IMR-90 (cell line): ENCODE measurements around the gene MSH4. TPM values are rescaled to one million over a fixed set of nuclear protein-coding genes. Genes with fewer than 3 reads are reported as not detected.
"Not testable (repeated sequence)": the region's sequence is repeated elsewhere in the genome, so short reads cannot be mapped to it uniquely, and the experiment has no call there.

Experiments
- ATAC-seq: fragments of 200-7000 bp; cut with Tn5 transposase; 2 replicates; pipeline ENCODE4 v1.9.1; 2020; ENCODE audit warnings: low read depth, mild to moderate bottlenecking, moderate library complexity
- BruUV-seq: library from RNA; stranded (reverse); fragments of 400-500 nt; replicated peaks from 2 replicates; lab custom pipeline; 2021; lab: Mats Ljungman, UMichigan
- CTCF ChIA-PET: fragments of 300-600 bp; formaldehyde crosslinking; extraction: SDS; loops from one replicate; lab custom pipeline; 2021; ENCODE audit warnings: antibody characterized with exemption; lab: Yijun Ruan, JAX
- POLR2A ChIA-PET: fragments of 300-600 bp; sonication (Branson Sonifier 250); formaldehyde crosslinking; loops from one replicate; lab custom pipeline; 2022; ENCODE audit warnings: antibody characterized with exemption; ENCODE audit not compliant: unreplicated experiment; lab: Charles Lee
- DNase-seq: peaks from one replicate; pipeline ENCODE4 v3.0.0; 2013
- H2AFZ ChIP-seq: replicated peaks from 2 replicates; pipeline ENCODE3; 2013; ENCODE audit warnings: low read length, mild to moderate bottlenecking; ENCODE audit not compliant: poor library complexity
- H2AK5ac ChIP-seq: 2 replicates; pipeline ENCODE4 v1.6.1; 2013; ENCODE audit warnings: low read depth, low read length, inconsistent platforms
- H2AK9ac ChIP-seq: replicated peaks from 2 replicates; pipeline ENCODE3; 2013; ENCODE audit warnings: mild to moderate bottlenecking, low read depth, low read length, moderate library complexity; ENCODE audit not compliant: poor library complexity
- H2BK120ac ChIP-seq: 2 replicates; pipeline ENCODE4 v1.6.1; 2013; ENCODE audit warnings: low read depth, low read length, inconsistent platforms
- H2BK15ac ChIP-seq: 3 replicates; pipeline ENCODE4 v1.6.1; 2013; ENCODE audit warnings: low read depth, low read length, inconsistent platforms
- H2BK20ac ChIP-seq: 2 replicates; pipeline ENCODE4 v1.6.1; 2013; ENCODE audit warnings: low read depth, mild to moderate bottlenecking, inconsistent platforms, low read length, moderate library complexity
- H2BK5ac ChIP-seq: 2 replicates; pipeline ENCODE4 v1.6.1; 2013; ENCODE audit warnings: mild to moderate bottlenecking, low read depth, low read length, inconsistent platforms; ENCODE audit not compliant: poor library complexity, severe bottlenecking
- H3K14ac ChIP-seq: replicated peaks from 2 replicates; pipeline ENCODE4 v1.6.1; 2013; ENCODE audit warnings: low read depth, low read length, inconsistent platforms
- H3K18ac ChIP-seq: 2 replicates; pipeline ENCODE4 v1.6.1; 2013; ENCODE audit warnings: low read depth, low read length, control low read depth
- H3K23ac ChIP-seq: 2 replicates; pipeline ENCODE4 v1.6.1; 2013; ENCODE audit warnings: low read depth, low read length, inconsistent platforms
- H3K27ac ChIP-seq: 2 replicates; pipeline ENCODE4 v1.5.1; 2013; ENCODE audit warnings: mild to moderate bottlenecking, control low read depth, low read length; ENCODE audit not compliant: insufficient read depth
- H3K27me3 ChIP-seq: 2 replicates; pipeline ENCODE4 v1.6.1; 2013; ENCODE audit warnings: low read length; ENCODE audit not compliant: control insufficient read depth, insufficient read depth
- H3K36me3 ChIP-seq: 2 replicates; pipeline ENCODE4 v1.6.1; 2013; ENCODE audit warnings: low read length, mixed read lengths; ENCODE audit not compliant: control insufficient read depth, insufficient read depth
- H3K4ac ChIP-seq: 2 replicates; pipeline ENCODE4 v1.6.1; 2013; ENCODE audit warnings: low read depth, low read length, inconsistent platforms
- H3K4me1 ChIP-seq: 2 replicates; pipeline ENCODE4 v1.6.1; 2013; ENCODE audit warnings: low read length, mixed read lengths; ENCODE audit not compliant: control insufficient read depth, insufficient read depth
- H3K4me2 ChIP-seq: 2 replicates; pipeline ENCODE4 v1.6.1; 2013; ENCODE audit warnings: low read depth, mild to moderate bottlenecking, control low read depth, low read length, moderate library complexity
- H3K4me3 ChIP-seq: 2 replicates; pipeline ENCODE4 v1.5.1; 2013; ENCODE audit warnings: low read depth, mild to moderate bottlenecking, control low read depth, low read length, moderate library complexity; ENCODE audit not compliant: insufficient read depth
- H3K56ac ChIP-seq: 2 replicates; pipeline ENCODE4 v1.6.1; 2013; ENCODE audit warnings: low read length, inconsistent platforms; ENCODE audit not compliant: insufficient read depth; ENCODE audit errors: extremely low read depth
- H3K79me1 ChIP-seq, 2 experiments: 2 replicates each; pipeline ENCODE4 v1.6.1; 2013; ENCODE audit warnings: low read length in 2 of 2, inconsistent platforms in 1 of 2, low read depth in 1 of 2
- H3K9ac ChIP-seq: 2 replicates; pipeline ENCODE4 v1.6.1; 2013; ENCODE audit warnings: low read depth, low read length, control low read depth
- H3K9me1 ChIP-seq: 2 replicates; pipeline ENCODE4 v1.6.1; 2013; ENCODE audit warnings: low read length, inconsistent platforms; ENCODE audit not compliant: insufficient read depth
- H3K9me3 ChIP-seq: 2 replicates; pipeline ENCODE4 v1.6.1; 2013; ENCODE audit warnings: low read length; ENCODE audit not compliant: control insufficient read depth, insufficient read depth
- H4K20me1 ChIP-seq: 2 replicates; pipeline ENCODE4 v1.6.1; 2013; ENCODE audit warnings: low read length, inconsistent platforms; ENCODE audit not compliant: insufficient read depth
- H4K5ac ChIP-seq: 2 replicates; pipeline ENCODE4 v1.6.1; 2013; ENCODE audit warnings: mild to moderate bottlenecking, low read depth, low read length, control low read depth
- H4K8ac ChIP-seq, 2 experiments: 2 replicates each; pipeline ENCODE4 v1.6.1; 2013; ENCODE audit warnings: low read depth in 2 of 2, low read length in 2 of 2, control low read depth in 1 of 2, inconsistent platforms in 1 of 2
- H4K91ac ChIP-seq: 2 replicates; pipeline ENCODE4 v1.6.1; 2013; ENCODE audit warnings: low read depth, low read length, inconsistent platforms; ENCODE audit not compliant: insufficient read depth
- dilution Hi-C: fragments of 300-500 bp; cut with HindIII; formaldehyde crosslinking; loops from one replicate; pipeline ENCODE4 v1.14.3; 2018; ENCODE audit warnings: low sequenced_read_pairs; ENCODE audit not compliant: unreplicated experiment
- in situ Hi-C: fragments of 300-500 bp; cut with MboI; formaldehyde crosslinking; loops from 3 replicates; pipeline ENCODE4 v1.14.3; 2019; ENCODE audit warnings: low sequenced_read_pairs, inconsistent platforms, mixed read lengths
- intact Hi-C: fragments of 100-400 bp; cut with micrococcal nuclease; formaldehyde crosslinking; loops from 2 replicates; pipeline ENCODE4 v1.10.0; 2022
- polyA plus RNA-seq, 3 experiments: library from polyadenylated mRNA; depleted of rRNA; stranded (reverse); fragments of >200 nt; gene quantifications; 2 replicates each; pipeline ENCODE4 v1.2.3, GENCODE V29; 2012; ENCODE audit warnings: low replicate concordance in 1 of 3
- total RNA-seq: library from RNA; depleted of rRNA; stranded (reverse); fragments of >200 nt; gene quantifications from 2 replicates; pipeline ENCODE4 v1.2.3, GENCODE V29; 2012

Gene MSH4
- total and polyA plus RNA-seq, 2 of the 4 experiments (the other 2 are of a cell fraction): under 0.01 to 0.02 TPM

DNA sequence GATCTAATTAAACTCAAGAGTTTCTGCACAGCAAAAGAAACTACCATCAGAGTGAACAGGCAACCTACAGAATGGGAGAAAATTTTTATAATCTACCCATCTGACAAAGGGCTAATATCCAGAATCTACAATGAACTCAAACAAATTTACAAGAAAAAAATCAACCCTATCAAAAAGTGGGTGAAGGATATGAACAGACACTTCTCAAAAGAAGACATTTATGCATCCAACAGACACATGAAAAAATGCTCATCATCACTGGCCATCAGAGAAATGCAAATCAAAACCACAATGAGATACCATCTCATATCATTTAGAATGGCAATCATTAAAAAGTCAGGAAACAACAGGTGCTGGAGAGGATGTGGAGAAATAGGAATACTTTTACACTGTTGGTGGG is 39.5 kb upstream of the MSH4 start:
- ATAC-seq, dilution Hi-C loops, H2BK5ac ChIP-seq, H2BK15ac ChIP-seq, H2AK9ac ChIP-seq, H3K14ac ChIP-seq, H3K18ac ChIP-seq, POLR2A ChIA-PET, DNase-seq, H3K4ac ChIP-seq, H3K9me3 ChIP-seq, H3K56ac ChIP-seq, H4K91ac ChIP-seq, H2AFZ ChIP-seq, intact Hi-C loops, H3K9me1 ChIP-seq, H3K4me1 ChIP-seq, in situ Hi-C loops, H3K27me3 ChIP-seq, H2BK120ac ChIP-seq, H3K23ac ChIP-seq, H3K4me3 ChIP-seq, H4K8ac ChIP-seq, H2BK20ac ChIP-seq, CTCF ChIA-PET, BruUV-seq, H4K20me1 ChIP-seq, H3K79me1 ChIP-seq, H3K4me2 ChIP-seq, H2AK5ac ChIP-seq, H3K9ac ChIP-seq, H4K5ac ChIP-seq, H3K27ac ChIP-seq: not testable (repeated sequence)
- peaks cover 16% of the 10 kb centered on the region for H3K36me3 ChIP-seq
